Activated naive CD8-positive, alpha-beta T cell (primary cell): ENCODE data around the gene OGFOD2.

ENCODE experiments used
- H3K27ac Mint-ChIP-seq: one replicate; pipeline ENCODE4 v1.8.0; 2021; ENCODE audit warnings: mixed read lengths
- H3K27me3 Mint-ChIP-seq: one replicate; pipeline ENCODE4 v1.8.0; 2021; ENCODE audit warnings: mixed read lengths
- H3K36me3 Mint-ChIP-seq: one replicate; pipeline ENCODE4 v1.8.0; 2021; ENCODE audit warnings: mixed read lengths
- H3K4me1 Mint-ChIP-seq: one replicate; pipeline ENCODE4 v1.8.0; 2021; ENCODE audit warnings: low read depth, mixed read lengths
- H3K4me3 Mint-ChIP-seq: one replicate; pipeline ENCODE4 v1.8.0; 2021; ENCODE audit warnings: mild to moderate bottlenecking, mixed read lengths
- H3K9me3 Mint-ChIP-seq: one replicate; pipeline ENCODE4 v1.8.0; 2021; ENCODE audit warnings: low read depth, mixed read lengths

Gene OGFOD2

GRCh38 chr12:122963941-122964265 lies 11.1 kb upstream of the OGFOD2 start:
- no peak overlapping the region for H3K27ac Mint-ChIP-seq
- H3K27me3 Mint-ChIP-seq: no peaks in the 10 kb centered on the region
- H3K4me1 Mint-ChIP-seq: peaks cover 9% of the 10 kb centered on the region
- no peaks in the 10 kb centered on the region for H3K36me3 Mint-ChIP-seq
- no peak overlapping the region for H3K4me3 Mint-ChIP-seq
- no peaks in the 10 kb centered on the region for H3K9me3 Mint-ChIP-seq

DNA sequence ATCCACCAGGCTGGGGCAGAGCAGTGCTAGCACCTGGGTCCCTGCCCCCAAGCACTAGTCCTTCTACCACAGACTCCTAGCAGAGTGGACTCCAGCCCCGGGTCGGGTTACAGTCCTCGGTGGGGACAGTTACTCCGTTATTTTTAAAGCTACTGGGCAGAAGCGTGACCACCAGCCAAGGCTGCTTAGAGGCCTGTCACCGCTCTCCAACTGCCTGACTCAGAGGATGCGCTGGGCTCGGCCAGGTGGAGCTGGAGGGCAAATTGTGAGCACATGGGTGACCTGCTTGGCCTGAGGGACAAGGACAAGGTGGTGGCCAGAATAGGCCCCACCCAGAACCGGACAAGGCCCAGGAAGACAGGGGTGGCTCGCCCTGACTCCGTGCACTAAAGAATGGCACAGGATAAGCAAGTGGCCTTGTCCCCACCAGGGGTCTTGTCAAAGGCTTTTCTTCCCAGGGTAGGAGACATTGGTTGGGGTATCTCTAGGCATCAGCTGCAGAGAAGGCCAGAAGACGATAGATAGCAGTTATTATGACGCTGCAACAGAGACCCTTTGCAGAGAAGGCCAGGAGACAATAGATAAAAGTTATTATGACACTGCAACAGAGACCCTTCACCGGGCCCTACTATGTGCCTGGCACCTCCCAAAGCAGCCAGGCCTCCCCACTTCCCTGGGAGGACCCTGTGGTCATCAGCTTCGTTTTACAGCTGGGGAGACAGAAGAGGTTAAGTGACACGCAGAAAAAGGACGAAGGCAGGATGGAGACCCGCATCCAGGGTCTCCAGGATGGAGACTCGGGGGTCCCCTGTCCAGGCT lies 10.4 kb upstream of the OGFOD2 start:
- Mint-ChIP-seq H3K36me3 (no peaks in the 10 kb centered on the region), H3K27me3 (no peaks in the 10 kb centered on the region), H3K4me3 (peak overlapping the region; percentile 78), H3K27ac (no peak overlapping the region), H3K4me1 (peaks cover 9% of the 10 kb centered on the region), H3K9me3 (no peaks in the 10 kb centered on the region)

DNA sequence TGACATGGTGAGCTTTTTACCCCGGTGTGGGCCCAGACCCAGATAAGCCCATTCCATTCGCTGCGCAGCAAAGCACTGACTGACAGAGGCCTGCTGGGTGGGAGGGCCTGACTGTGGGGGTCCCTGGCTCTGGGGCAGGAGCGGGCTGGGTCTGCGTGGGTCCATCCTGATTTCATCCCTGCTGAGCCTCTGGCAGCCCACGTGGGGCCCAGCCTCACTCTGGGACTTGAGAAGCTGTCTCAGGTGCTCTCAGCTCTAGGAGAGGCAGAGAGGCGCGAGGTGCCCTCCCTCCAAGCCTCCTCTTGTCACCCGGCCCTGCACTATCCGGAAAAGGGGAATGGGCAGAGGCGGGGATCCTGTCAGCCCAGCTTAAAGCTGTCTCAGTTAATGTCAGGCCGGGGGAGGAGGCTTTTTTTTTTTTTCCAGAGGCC lies 9.7 kb upstream of the OGFOD2 start:
- H3K4me1 Mint-ChIP-seq: peaks cover 9% of the 10 kb centered on the region
- peak overlapping the region; percentile 78 for H3K4me3 Mint-ChIP-seq
- no peaks in the 10 kb centered on the region for H3K9me3 Mint-ChIP-seq
- no peak overlapping the region for H3K27ac Mint-ChIP-seq
- H3K27me3 Mint-ChIP-seq: no peaks in the 10 kb centered on the region
- no peaks in the 10 kb centered on the region for H3K36me3 Mint-ChIP-seq

- Mint-ChIP-seq H3K27ac (peak within 1 kb of the TSS; percentile 50), H3K4me3 (peak within 1 kb of the TSS; percentile 78), H3K4me1 (peaks cover 9% of the 10 kb centered on the region), H3K36me3 (no peaks in the 10 kb centered on the region), H3K9me3 (no peaks in the 10 kb centered on the region), H3K27me3 (no peaks in the 10 kb centered on the region)
Observed at GRCh38 chr12:122965851-122966742, 8.9 kb upstream of the OGFOD2 start, which contains the start of gene ABCB9. Gene ABCB9 (minus strand): TSS chr12:122966463. CDS start chr12:122960235, 6,228 bp downstream.

DNA sequence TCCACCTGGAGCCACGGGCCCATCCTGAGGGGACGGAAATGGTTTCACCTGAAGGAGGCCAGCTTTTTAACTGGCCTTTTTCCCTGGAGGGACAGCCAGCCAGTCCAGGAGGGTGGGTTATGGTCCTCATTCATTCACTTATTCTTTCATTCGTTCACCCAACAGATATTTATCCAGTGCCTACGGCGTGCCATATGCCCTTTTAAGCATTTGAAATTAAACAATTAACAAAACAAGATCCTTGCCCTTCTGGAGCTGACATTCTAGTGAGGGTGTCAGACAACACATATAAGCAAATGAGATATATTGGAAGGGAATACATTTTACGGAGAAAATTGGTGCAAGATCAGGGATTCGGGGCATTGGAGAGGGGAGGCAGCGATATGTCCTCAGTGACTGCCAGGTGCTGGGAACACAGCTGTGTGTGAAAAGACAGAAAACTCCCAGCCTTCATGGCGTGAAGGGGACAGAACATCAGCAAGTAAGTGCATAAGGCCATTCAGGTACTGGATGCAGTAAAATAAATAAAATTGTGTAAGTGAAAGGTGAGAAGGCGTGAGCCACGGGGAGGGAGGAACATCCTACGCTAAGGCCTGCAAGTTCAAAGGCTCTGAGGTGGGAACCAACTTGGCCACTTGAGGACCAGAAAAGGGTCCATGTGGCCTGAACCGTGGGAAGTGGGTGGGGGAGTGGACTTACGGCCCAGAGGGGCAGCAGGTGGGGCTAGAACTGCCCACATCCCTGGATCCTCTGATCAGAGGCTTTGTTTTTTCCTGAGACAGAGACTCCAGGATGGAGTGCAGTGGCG lies 8.1 kb upstream of the OGFOD2 start:
- no peaks in the 10 kb centered on the region for H3K27me3 Mint-ChIP-seq
- peak overlapping the region; percentile 50 for H3K27ac Mint-ChIP-seq
- peaks cover 9% of the 10 kb centered on the region for H3K4me1 Mint-ChIP-seq
- no peaks in the 10 kb centered on the region for H3K36me3 Mint-ChIP-seq
- H3K9me3 Mint-ChIP-seq: no peaks in the 10 kb centered on the region
- peak overlapping the region; percentile 55 for H3K4me3 Mint-ChIP-seq

- no peaks in the 10 kb centered on the region for H3K9me3 Mint-ChIP-seq
- H3K4me1 Mint-ChIP-seq: peaks cover 10% of the 10 kb centered on the region
- no peaks in the 10 kb centered on the region for H3K36me3 Mint-ChIP-seq
- H3K27ac Mint-ChIP-seq: no peak overlapping the region
- H3K27me3 Mint-ChIP-seq: no peaks in the 10 kb centered on the region
- H3K4me3 Mint-ChIP-seq: no peak overlapping the region
Observed at GRCh38 chr12:122968104-122968503, 6.9 kb upstream of the OGFOD2 start.

GRCh38 chr12:122969676-122970075 lies 5.4 kb upstream of the OGFOD2 start:
- Mint-ChIP-seq H3K27me3 (no peaks in the 10 kb centered on the region), H3K27ac (no peak overlapping the region), H3K4me1 (peaks cover 14% of the 10 kb centered on the region), H3K36me3 (no peaks in the 10 kb centered on the region), H3K9me3 (no peaks in the 10 kb centered on the region), H3K4me3 (no peak overlapping the region)

GRCh38 chr12:122974274-122974891 lies 661 bp upstream of the OGFOD2 start:
- Mint-ChIP-seq H3K4me1 (peaks cover 26% of the 10 kb centered on the region), H3K4me3 (peak overlapping the region; percentile 97), H3K36me3 (no peaks in the 10 kb centered on the region), H3K27me3 (no peaks in the 10 kb centered on the region), H3K27ac (peak overlapping the region; percentile 99), H3K9me3 (no peaks in the 10 kb centered on the region)

DNA sequence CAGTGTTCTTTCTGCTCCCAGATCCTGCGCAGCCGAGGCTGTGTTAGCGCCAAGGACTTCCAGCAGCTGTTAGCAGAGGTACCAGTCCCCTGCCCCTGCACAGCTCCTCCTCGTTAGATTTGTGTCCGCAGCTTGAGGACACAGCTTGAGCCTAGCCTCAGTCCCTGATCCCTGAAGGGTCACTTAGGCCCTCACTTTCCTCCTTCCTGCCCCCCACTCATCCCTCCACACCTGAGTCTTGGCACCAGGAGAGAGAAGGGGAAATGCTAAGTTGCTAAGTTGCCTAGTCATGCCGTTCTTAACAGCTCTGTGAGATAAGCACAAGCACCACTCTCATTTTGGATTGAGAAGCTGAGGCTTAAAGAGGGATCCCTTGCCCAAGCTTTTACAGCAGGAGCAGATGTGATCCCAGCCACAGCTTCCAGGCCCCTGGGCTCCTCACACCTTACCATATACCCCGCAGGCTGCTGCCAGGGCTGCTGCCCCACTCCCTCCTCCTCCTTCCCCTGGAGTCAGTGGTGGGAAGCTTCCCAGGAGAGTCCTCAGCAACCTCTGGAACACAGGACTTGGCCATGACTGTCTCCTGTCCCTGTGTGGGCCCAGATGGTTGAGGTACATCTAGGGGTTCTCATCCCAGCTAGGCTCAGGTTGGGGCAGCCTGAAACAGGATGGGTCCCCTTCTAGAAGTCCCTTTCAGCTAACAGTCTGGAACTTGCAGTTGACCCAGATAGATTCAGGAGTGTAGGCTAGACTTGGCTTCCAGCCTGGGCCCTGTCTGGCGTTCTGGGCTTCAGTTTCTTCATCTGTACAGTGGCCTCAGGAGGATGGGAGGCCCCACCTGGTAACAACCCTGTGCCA lies 975 bp downstream of the OGFOD2 start:
- peak overlapping the region; percentile 99 for H3K27ac Mint-ChIP-seq

GRCh38 chr12:122976648-122976975 lies 1.6 kb downstream of the OGFOD2 start:
- Mint-ChIP-seq H3K27ac (no peak overlapping the region), H3K36me3 (no peaks in the 10 kb centered on the region)

More for the DNA sequence above, 975 bp downstream of the OGFOD2 start:
- Mint-ChIP-seq H3K27me3 (no peaks in the 10 kb centered on the region), H3K36me3 (no peaks in the 10 kb centered on the region), H3K4me1 (peaks cover 32% of the 10 kb centered on the region), H3K4me3 (peak overlapping the region; percentile 97), H3K9me3 (no peaks in the 10 kb centered on the region)

GRCh38 chr12:122977153-122977552 lies 2.1 kb downstream of the OGFOD2 start:
- H3K27ac Mint-ChIP-seq: peak overlapping the region; percentile 38

More at GRCh38 chr12:122976648-122976975, 1.6 kb downstream of the OGFOD2 start:
- Mint-ChIP-seq H3K4me3 (peak overlapping the region; percentile 97), H3K27me3 (no peaks in the 10 kb centered on the region), H3K9me3 (no peaks in the 10 kb centered on the region), H3K4me1 (peaks cover 34% of the 10 kb centered on the region)

GRCh38 chr12:122977655-122978392 lies 2.8 kb downstream of the OGFOD2 start:
- H3K9me3 Mint-ChIP-seq: no peaks in the 10 kb centered on the region
- peak overlapping the region; percentile 54 for H3K4me3 Mint-ChIP-seq
- H3K4me1 Mint-ChIP-seq: peaks cover 43% of the 10 kb centered on the region
- H3K27ac Mint-ChIP-seq: no peak overlapping the region
- H3K36me3 Mint-ChIP-seq: no peaks in the 10 kb centered on the region
- H3K27me3 Mint-ChIP-seq: no peaks in the 10 kb centered on the region

More at GRCh38 chr12:122977153-122977552, 2.1 kb downstream of the OGFOD2 start:
- Mint-ChIP-seq H3K36me3 (no peaks in the 10 kb centered on the region), H3K27me3 (no peaks in the 10 kb centered on the region), H3K4me3 (peak overlapping the region; percentile 59), H3K9me3 (no peaks in the 10 kb centered on the region), H3K4me1 (peaks cover 40% of the 10 kb centered on the region)

DNA sequence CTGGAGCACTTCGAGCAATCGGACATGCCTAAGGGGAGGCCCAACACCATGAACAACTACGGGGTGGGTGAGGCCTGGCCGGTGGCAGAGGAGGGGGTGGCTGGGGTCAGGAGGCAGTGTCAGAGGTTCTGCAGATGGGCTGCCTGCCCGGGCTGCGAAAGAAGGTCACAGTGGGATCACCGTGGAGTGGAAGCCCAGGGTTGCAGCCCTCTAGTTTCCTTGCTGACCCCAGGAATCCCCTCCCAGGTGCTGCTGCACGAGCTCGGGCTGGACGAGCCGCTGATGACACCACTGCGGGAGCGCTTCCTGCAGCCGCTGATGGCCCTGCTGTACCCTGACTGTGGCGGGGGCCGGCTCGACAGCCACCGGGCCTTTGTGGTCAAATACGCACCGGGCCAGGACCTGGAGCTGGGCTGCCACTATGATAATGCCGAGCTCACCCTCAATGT lies 3.5 kb downstream of the OGFOD2 start:
- Mint-ChIP-seq H3K9me3 (no peaks in the 10 kb centered on the region), H3K27ac (no peak overlapping the region), H3K4me3 (peak overlapping the region; percentile 13), H3K36me3 (no peaks in the 10 kb centered on the region), H3K4me1 (peaks cover 48% of the 10 kb centered on the region), H3K27me3 (no peaks in the 10 kb centered on the region)
